ENCODE results near the gene CEP85.

GRCh38 chr1:26257222-26257621 lies 23.2 kb downstream of the CEP85 start:
- TF ChIP-seq POLR2A (IDR thresholded peaks at IDR 0.05; ENCODE audit: low read depth, low read length) (no peak), POLR2AphosphoS5 (IDR thresholded peaks at IDR 0.05; ENCODE audit: low read depth, low read length) (no peak), TAF1 (IDR thresholded peaks at IDR 0.05; ENCODE audit: low read depth, low read length) (no peak), POU2F2 (IDR thresholded peaks at IDR 0.05; ENCODE audit: low read depth, low read length) (no peak), SPI1 (IDR thresholded peaks at IDR 0.05; ENCODE audit: low read depth, low read length) (no peak), PAX5 (IDR thresholded peaks at IDR 0.05; ENCODE audit: insufficient read depth, low read length, severe bottlenecking) (no peak)

Data from GM12891 (cell line).